ENCODE results near the gene SH3RF2.

SH3RF2 gene

GRCh38 chr5:145908206-145908960, 28.0 kb upstream of the SH3RF2 start:
- Histone ChIP-seq H3K9ac (ENCODE audit: low read depth, low read length) (no peak overlapping the region), H3K27ac (ENCODE audit: low read length) (no peak overlapping the region), H3K36me3 (ENCODE audit: insufficient read depth, low read depth, low read length) (no peaks in the 10 kb centered on the region), H3K9me3 (ENCODE audit: insufficient read depth, low read depth, low read length) (no peaks in the 10 kb centered on the region), H3K27me3 (ENCODE audit: insufficient read depth, low read length) (no peaks in the 10 kb centered on the region), H3K4me3 (ENCODE audit: low read length) (no peak overlapping the region), H3K4me1 (ENCODE audit: insufficient read depth, low read length) (peaks cover 5% of the 10 kb centered on the region; the same call in 1 of the 2 replicates)

- no peak overlapping the region for H3K9ac ChIP-seq (ENCODE audit: low read depth, low read length)
- no peaks in the 10 kb centered on the region for H3K36me3 ChIP-seq (ENCODE audit: insufficient read depth, low read depth, low read length)
- no peak overlapping the region for H3K4me3 ChIP-seq (ENCODE audit: low read length)
- no peak overlapping the region for H3K27ac ChIP-seq (ENCODE audit: low read length)
- peaks cover 5% of the 10 kb centered on the region; the same call in 1 of the 2 replicates for H3K4me1 ChIP-seq (ENCODE audit: insufficient read depth, low read length)
- no peaks in the 10 kb centered on the region for H3K9me3 ChIP-seq (ENCODE audit: insufficient read depth, low read depth, low read length)
- no peaks in the 10 kb centered on the region for H3K27me3 ChIP-seq (ENCODE audit: insufficient read depth, low read length)
These were observed 25.2 kb upstream of the SH3RF2 start for GRCh38 chr5:145911164-145911563.

DNA sequence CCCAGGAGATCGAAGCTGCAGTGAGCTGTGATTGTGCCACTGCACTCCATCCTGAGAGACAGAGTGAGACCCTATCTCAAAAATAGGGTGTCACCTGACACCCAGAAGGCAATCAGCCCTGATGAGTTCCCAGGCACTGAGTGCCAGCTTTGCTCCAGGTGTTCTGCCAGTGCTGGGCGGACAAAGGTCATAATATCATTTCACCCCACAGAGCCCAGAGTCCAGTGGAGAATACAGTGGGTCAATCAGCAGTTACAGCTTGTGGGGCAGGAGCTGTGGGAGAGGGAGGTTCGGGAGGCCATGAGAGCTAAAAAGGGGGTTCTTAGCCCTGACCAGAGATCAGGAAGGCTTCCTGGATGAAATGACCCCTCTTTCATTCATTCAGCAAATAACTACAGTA, 24.4 kb upstream of the SH3RF2 start:
- Histone ChIP-seq H3K4me3 (ENCODE audit: low read length) (no peak overlapping the region), H3K9me3 (ENCODE audit: insufficient read depth, low read depth, low read length) (no peaks in the 10 kb centered on the region), H3K27ac (ENCODE audit: low read length) (no peak overlapping the region), H3K9ac (ENCODE audit: low read depth, low read length) (no peak overlapping the region), H3K36me3 (ENCODE audit: insufficient read depth, low read depth, low read length) (no peaks in the 10 kb centered on the region), H3K4me1 (ENCODE audit: insufficient read depth, low read length) (peaks cover 5% of the 10 kb centered on the region; the same call in 1 of the 2 replicates), H3K27me3 (ENCODE audit: insufficient read depth, low read length) (no peaks in the 10 kb centered on the region)

DNA sequence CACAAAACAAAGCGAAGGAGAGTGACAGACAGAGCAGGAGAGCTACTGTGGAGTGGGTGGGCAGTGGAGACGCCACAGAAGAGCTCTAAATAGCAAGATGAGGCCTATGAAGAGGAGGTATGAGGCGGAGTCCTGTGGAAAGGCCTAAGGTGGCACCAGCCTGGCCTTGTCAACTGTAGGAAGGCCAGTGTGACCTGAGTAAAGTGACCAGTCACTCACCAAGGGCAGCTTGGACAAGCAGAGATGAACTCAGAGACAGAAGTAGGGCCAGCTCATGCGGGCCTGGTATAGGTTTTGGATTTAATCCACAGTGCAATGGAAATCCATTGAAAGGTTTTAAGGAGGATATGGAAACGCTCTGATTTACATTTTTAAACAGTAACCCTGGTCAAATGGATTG, 23.8 kb upstream of the SH3RF2 start:
- Histone ChIP-seq H3K9ac (ENCODE audit: low read depth, low read length) (no peak overlapping the region), H3K9me3 (ENCODE audit: insufficient read depth, low read depth, low read length) (no peaks in the 10 kb centered on the region), H3K4me1 (ENCODE audit: insufficient read depth, low read length) (peaks cover 5% of the 10 kb centered on the region; the same call in 1 of the 2 replicates), H3K36me3 (ENCODE audit: insufficient read depth, low read depth, low read length) (no peaks in the 10 kb centered on the region), H3K27ac (ENCODE audit: low read length) (no peak overlapping the region), H3K27me3 (ENCODE audit: insufficient read depth, low read length) (no peaks in the 10 kb centered on the region), H3K4me3 (ENCODE audit: low read length) (no peak overlapping the region)

DNA sequence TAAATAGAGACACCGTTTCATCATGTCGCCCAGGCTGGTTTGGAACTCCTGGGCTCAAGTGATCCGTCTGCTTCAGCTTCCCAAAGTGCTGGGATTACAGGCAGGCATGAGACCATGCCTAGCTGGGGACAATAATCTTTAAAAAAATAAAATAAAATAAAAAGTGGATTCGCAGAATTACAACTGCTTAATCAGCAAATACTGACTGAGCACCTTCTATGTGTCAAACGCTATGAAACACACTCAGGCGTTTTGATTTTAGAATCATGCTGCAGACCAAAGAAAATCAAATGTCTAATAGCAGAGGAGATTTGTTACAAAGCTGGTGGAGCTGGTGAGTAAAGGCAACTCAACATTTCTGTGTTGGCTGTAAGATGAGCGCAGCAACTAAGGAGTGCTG, 22.7 kb upstream of the SH3RF2 start:
- Histone ChIP-seq H3K9ac (ENCODE audit: low read depth, low read length) (no peak overlapping the region), H3K27me3 (ENCODE audit: insufficient read depth, low read length) (no peaks in the 10 kb centered on the region), H3K36me3 (ENCODE audit: insufficient read depth, low read depth, low read length) (no peaks in the 10 kb centered on the region), H3K9me3 (ENCODE audit: insufficient read depth, low read depth, low read length) (no peaks in the 10 kb centered on the region), H3K27ac (ENCODE audit: low read length) (no peak overlapping the region), H3K4me1 (ENCODE audit: insufficient read depth, low read length) (peaks cover under 1% of the 10 kb centered on the region; the same call in 1 of the 2 replicates), H3K4me3 (ENCODE audit: low read length) (no peak overlapping the region)

- H3K27ac ChIP-seq (ENCODE audit: low read length) = no peak overlapping the region
- H3K9me3 ChIP-seq (ENCODE audit: insufficient read depth, low read depth, low read length) = no peaks in the 10 kb centered on the region
- H3K4me1 ChIP-seq (ENCODE audit: insufficient read depth, low read length) = peaks cover 5% of the 10 kb centered on the region; the same call in 1 of the 2 replicates
- no peaks in the 10 kb centered on the region for H3K36me3 ChIP-seq (ENCODE audit: insufficient read depth, low read depth, low read length)
- no peaks in the 10 kb centered on the region for H3K27me3 ChIP-seq (ENCODE audit: insufficient read depth, low read length)
- H3K9ac ChIP-seq (ENCODE audit: low read depth, low read length) = no peak overlapping the region
- H3K4me3 ChIP-seq (ENCODE audit: low read length) = no peak overlapping the region
These were observed 20.3 kb upstream of the SH3RF2 start for GRCh38 chr5:145915970-145916638.

GRCh38 chr5:145917288-145917687, 19.1 kb upstream of the SH3RF2 start:
- Histone ChIP-seq H3K4me1 (ENCODE audit: insufficient read depth, low read length) (peaks cover 5% of the 10 kb centered on the region; the same call in 1 of the 2 replicates), H3K9me3 (ENCODE audit: insufficient read depth, low read depth, low read length) (no peaks in the 10 kb centered on the region), H3K9ac (ENCODE audit: low read depth, low read length) (no peak overlapping the region), H3K27ac (ENCODE audit: low read length) (no peak overlapping the region), H3K4me3 (ENCODE audit: low read length) (no peak overlapping the region), H3K36me3 (ENCODE audit: insufficient read depth, low read depth, low read length) (no peaks in the 10 kb centered on the region), H3K27me3 (ENCODE audit: insufficient read depth, low read length) (no peaks in the 10 kb centered on the region)

- peaks cover 5% of the 10 kb centered on the region; the same call in 1 of the 2 replicates for H3K4me1 ChIP-seq (ENCODE audit: insufficient read depth, low read length)
- no peak overlapping the region for H3K4me3 ChIP-seq (ENCODE audit: low read length)
- H3K9ac ChIP-seq (ENCODE audit: low read depth, low read length) = no peak overlapping the region
- no peaks in the 10 kb centered on the region for H3K36me3 ChIP-seq (ENCODE audit: insufficient read depth, low read depth, low read length)
- no peaks in the 10 kb centered on the region for H3K9me3 ChIP-seq (ENCODE audit: insufficient read depth, low read depth, low read length)
- H3K27ac ChIP-seq (ENCODE audit: low read length) = no peak overlapping the region
- no peaks in the 10 kb centered on the region for H3K27me3 ChIP-seq (ENCODE audit: insufficient read depth, low read length)
These were observed 18.0 kb upstream of the SH3RF2 start for GRCh38 chr5:145918397-145918796.

DNA sequence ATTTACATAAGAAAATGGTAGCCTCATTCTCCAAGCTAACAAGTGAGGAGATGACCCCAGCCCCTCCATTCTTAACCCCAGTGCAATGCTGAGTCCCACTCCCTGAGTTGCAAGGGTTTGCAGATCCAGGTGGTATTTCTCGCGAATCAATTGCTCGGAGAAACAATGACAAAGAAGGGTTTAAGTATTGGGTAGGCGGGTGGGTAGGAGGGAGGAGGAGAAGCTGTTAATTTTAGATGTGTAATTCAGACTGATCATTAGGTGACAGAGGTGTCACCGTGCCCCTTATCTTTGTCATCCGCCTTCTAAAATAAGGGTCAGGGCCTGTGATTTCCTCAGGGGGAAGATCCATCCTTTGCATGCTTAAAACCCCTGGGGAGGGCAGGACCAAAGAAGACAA, 17.0 kb upstream of the SH3RF2 start:
- H3K27me3 ChIP-seq (ENCODE audit: insufficient read depth, low read length) = no peaks in the 10 kb centered on the region
- H3K27ac ChIP-seq (ENCODE audit: low read length) = no peak overlapping the region
- H3K9me3 ChIP-seq (ENCODE audit: insufficient read depth, low read depth, low read length) = no peaks in the 10 kb centered on the region
- H3K9ac ChIP-seq (ENCODE audit: low read depth, low read length) = no peak overlapping the region
- H3K4me3 ChIP-seq (ENCODE audit: low read length) = no peak overlapping the region
- no peaks in the 10 kb centered on the region for H3K36me3 ChIP-seq (ENCODE audit: insufficient read depth, low read depth, low read length)
- H3K4me1 ChIP-seq (ENCODE audit: insufficient read depth, low read length) = peaks cover 5% of the 10 kb centered on the region; the same call in 1 of the 2 replicates

- Histone ChIP-seq H3K36me3 (ENCODE audit: insufficient read depth, low read depth, low read length) (no peaks in the 10 kb centered on the region), H3K9ac (ENCODE audit: low read depth, low read length) (no peak overlapping the region), H3K4me1 (ENCODE audit: insufficient read depth, low read length) (peaks cover 14% of the 10 kb centered on the region; the same call in 1 of the 2 replicates), H3K27ac (ENCODE audit: low read length) (no peak overlapping the region), H3K9me3 (ENCODE audit: insufficient read depth, low read depth, low read length) (no peaks in the 10 kb centered on the region), H3K4me3 (ENCODE audit: low read length) (no peak overlapping the region), H3K27me3 (ENCODE audit: insufficient read depth, low read length) (no peaks in the 10 kb centered on the region)
These were observed 15.7 kb upstream of the SH3RF2 start for GRCh38 chr5:145920542-145921210.

DNA sequence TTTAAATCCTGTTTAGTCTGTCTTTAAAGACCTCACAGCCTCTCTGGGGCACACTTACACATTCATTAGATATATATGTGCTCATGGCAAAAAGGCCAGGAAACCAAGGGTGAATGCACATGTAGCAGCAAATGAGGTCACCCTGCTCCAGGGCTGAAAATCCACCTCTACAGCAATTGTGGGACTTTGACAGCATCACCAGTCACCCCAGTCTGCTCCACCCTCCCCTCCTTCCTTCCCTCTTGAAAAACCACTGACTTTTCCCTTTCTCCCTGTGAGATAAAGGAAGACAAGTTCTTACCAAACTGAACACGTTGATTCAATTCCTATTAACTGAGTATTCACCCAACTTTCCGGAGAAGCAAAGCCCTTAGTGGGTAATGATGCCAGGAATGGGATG, 15.2 kb upstream of the SH3RF2 start:
- Histone ChIP-seq H3K27me3 (ENCODE audit: insufficient read depth, low read length) (no peaks in the 10 kb centered on the region), H3K4me3 (ENCODE audit: low read length) (no peak overlapping the region), H3K9ac (ENCODE audit: low read depth, low read length) (no peak overlapping the region), H3K27ac (ENCODE audit: low read length) (no peak overlapping the region), H3K9me3 (ENCODE audit: insufficient read depth, low read depth, low read length) (no peaks in the 10 kb centered on the region), H3K4me1 (ENCODE audit: insufficient read depth, low read length) (peaks cover 14% of the 10 kb centered on the region; the same call in 1 of the 2 replicates), H3K36me3 (ENCODE audit: insufficient read depth, low read depth, low read length) (no peaks in the 10 kb centered on the region)

All from iPS-20b (cell line).